Upper lobe of left lung (tissue), 4 donors: Measurements from ENCODE around the gene CFAP57.

Experiments
- CTCF ChIP-seq, 6 experiments: fragments of 450-650 bp in 4 of 6; fragments of 200-600 bp in 2 of 6; sonication (generic) in 2 of 6; IDR thresholded peaks; one replicate each; pipeline ENCODE4 v1.5.1; 2016 to 2019; ENCODE audit warnings: antibody characterized with exemption in 6 of 6
- POLR2AphosphoS5 ChIP-seq, 2 donors: sonication (generic); formaldehyde crosslinking; IDR thresholded peaks; one replicate each; pipeline ENCODE4 v1.5.1; 2017; ENCODE audit warnings: antibody characterized with exemption in 2 of 2

- TF ChIP-seq POLR2AphosphoS5 (IDR thresholded peaks at IDR 0.05) (no peak), CTCF (IDR thresholded peaks at IDR 0.05) (no peak)
Measured at GRCh38 chr1:43238991-43239469, 66.9 kb downstream of the CFAP57 start.
